NCI-H2227 (cell line): ENCODE measurements around the gene SLC37A2.
"Not testable (repeated sequence)": the region's sequence is repeated elsewhere in the genome, so short reads cannot be mapped to it uniquely, and the experiment has no call there.

Source experiments
- DNase-seq: peaks from one replicate; lab custom pipeline; 2025; ENCODE audit not compliant: unreplicated experiment; lab: John Stamatoyannopoulos, UW

The SLC37A2 gene

GRCh38 chr11:125083312-125084056, 20.4 kb downstream of the SLC37A2 start:
- DNase-seq, result no peak

GRCh38 chr11:125084057-125084416, 20.9 kb downstream of the SLC37A2 start:
- DNase-seq, result no peak

DNA sequence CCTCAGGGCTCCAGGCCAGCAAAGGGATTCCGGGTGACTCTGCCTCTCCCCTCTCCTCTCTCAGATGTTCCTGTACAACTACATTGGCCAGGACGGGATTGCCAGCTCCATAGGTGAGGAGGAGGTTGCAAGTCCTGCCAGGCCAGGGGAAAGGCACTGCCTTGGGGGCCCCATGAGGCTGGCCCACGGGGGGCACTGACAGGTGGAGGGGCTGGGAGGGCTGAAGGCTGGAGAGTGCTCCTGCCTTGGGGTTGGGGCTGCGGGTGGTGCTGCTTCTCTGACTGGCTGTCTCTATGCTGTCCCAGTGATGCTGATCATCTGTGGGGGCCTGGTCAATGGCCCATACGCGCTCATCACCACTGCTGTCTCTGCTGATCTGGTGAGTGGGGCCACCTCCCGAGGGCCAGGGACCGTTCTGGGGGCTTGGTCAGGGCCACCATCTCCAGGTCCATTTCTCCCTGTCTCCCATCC, 21.7 kb downstream of the SLC37A2 start:
- no peak for DNase-seq

DNA sequence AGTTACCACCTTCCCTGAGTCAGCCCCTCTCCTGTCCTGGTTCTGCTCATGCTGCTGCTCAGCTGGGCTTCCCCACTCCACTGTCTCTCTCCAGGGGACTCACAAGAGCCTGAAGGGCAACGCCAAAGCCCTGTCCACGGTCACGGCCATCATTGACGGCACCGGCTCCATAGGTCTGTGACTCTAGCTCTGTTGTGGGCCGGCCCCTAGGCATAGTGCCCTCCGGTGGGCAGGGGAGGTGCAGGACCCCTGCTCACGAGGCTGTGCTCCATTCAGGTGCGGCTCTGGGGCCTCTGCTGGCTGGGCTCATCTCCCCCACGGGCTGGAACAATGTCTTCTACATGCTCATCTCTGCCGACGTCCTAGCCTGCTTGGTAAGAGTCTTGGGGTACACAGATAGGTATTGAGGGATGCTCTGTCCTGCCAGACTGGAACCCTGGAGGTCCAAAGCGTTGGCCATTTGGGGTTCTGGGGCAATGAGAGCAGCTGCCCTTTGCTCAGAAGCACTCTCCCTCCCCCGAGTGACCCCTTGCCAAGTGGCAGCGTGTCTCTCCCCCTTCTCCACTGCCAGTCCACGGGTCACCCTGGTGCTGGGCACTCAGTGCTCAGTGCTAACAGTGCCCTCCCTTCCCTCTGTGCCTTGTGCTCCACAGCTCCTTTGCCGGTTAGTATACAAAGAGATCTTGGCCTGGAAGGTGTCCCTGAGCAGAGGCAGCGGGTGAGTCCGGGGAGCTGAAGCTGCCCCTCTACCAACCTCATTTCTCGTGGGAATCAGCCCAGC, 22.4 kb downstream of the SLC37A2 start:
- no peak for DNase-seq

- DNase-seq, result no peak
Observed at GRCh38 chr11:125086633-125087296, 23.7 kb downstream of the SLC37A2 start.

GRCh38 chr11:125088123-125088522, 25.0 kb downstream of the SLC37A2 start:
- no peak for DNase-seq

DNA sequence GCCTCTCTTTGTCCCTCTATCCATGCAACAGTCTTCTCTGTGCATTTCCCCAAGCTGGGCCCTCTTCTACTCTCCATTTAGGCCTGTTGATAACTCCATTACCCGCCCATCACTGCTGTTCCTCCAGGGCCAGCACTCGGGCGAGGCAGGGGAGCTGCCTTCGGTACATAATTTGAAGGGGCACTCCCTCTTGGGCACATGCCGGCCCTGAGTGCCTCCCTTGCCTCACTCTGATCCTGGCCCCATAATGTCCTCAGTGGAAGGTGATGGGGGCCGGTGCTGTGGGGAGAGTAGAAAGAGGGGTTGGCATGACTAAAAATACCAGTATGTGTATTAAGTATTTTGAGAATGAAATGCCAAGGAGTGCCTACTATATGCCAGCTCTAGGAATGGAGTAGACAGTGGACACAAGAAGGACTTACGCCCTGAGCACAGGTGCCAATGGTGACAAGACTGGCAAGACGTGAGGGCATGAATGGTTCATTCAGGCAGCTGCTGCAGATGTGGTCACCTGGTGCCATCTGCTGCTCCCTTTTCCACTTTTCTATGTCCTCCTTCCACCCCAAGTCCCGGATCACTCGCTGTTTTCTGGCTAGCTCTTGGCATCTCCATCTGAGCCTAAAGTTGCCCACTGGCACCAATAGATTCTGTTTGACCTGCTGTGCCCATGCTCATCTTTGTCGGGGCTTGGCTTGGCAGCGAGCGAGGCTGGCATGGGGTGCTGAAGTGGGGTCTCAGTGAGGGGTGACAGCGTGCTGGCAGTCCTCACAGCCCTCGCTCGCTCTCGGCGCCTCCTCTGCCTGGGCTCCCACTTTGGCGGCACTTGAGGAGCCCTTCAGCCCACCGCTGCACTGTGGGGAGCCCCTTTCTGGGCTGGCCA, 25.7 kb downstream of the SLC37A2 start:
- no peak for DNase-seq

DNA sequence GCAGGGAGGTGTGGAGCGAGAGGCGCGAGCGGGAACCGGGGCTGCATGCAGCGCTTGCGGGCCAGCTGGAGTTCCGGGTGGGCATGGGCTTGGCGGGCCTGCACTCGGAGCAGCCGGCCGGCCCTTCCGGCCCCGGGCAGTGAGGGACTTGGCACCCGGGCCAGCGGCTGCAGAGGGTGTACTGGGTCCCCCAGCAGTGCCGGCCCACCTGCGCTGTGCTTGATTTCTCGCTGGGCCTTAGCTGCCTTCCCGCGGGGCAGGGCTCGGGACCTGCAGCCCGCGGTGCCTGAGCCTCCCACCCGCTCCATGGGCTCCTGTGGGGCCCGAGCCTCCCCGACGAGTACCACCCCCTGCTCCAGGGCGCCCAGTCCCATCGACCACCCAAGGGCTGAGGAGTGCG, 26.4 kb downstream of the SLC37A2 start:
- not testable (repeated sequence) for DNase-seq

DNA sequence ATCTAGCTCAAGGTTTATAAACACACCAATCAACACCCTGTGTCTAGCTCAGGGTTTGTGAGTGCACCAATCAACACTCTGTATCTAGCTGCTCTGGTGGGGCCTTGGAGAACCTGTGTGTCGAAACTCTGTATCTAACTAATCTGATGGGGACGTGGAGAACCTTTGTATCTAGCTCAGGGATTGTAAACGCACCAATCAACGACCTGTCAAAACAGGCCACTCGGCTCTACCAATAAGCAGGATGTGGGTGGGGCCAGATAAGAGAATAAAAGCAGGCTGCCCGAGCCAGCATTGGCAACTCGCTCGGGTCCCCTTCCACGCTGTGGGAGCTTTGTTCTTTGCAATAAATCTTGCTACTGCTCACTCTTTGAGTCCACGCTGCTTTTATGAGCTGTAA, 27.0 kb downstream of the SLC37A2 start:
- DNase-seq, result not testable (repeated sequence)

GRCh38 chr11:125090816-125091215, 27.7 kb downstream of the SLC37A2 start:
- no peak for DNase-seq

GRCh38 chr11:125091247-125091876, 28.3 kb downstream of the SLC37A2 start:
- peak; percentile 55 for DNase-seq

DNA sequence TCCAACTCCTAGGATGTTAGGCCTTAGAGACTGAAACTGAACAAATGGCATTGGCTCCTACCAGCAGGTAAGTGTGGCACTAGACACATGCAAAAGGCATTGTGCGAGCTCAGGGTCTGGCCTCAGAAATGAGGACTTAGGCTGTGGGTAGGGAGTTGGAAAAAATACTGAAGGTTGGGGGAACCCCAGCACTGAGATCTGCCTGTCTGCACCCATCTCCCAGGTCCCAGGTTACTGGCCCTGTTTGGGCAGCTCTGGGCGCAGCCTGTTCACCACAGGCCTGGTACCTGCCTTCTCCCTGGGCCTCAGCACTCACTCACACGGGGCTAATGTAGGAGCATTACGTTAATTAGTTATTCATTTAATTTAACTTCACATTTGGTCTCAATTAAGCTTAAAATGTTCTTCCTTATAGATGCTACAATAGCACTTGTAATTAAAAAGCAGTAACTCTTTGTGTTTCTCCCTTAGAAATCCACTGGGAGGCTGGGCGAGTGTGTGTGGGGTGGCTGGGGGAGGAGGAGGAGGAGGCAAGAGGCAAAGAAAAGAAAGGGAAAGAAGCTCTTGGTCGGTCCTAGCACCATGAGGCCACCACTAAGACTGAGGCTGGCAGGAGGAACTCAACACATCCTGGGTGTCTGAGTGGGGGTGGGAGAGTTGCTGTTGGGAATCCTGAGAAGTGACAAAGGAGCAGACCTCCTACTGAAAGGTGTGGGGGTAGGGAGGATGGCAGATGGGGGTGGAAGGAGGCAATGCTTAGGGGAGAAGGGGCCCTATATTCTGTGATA, 29.0 kb downstream of the SLC37A2 start:
- DNase-seq, result no peak

DNA sequence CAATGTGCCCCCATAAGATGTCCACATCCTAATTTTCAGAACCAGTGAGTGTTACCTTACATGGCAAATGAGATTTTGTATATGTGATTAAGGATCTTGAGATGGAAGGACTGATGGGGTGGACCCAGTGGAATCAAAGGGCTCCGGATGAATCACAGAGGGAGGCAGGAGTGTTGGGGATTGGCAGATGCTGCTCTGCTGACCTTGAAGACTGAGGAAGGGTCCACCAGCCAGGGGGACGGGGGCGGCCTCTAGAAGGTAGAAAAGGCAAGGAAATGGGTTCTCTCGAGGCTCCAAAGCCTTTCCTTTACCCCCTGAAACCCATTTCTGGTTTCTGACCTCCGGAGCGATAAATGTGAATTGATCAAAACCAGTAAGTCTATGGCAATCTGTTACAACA, 29.6 kb downstream of the SLC37A2 start:
- DNase-seq, result no peak

GRCh38 chr11:125093502-125093901, 30.4 kb downstream of the SLC37A2 start:
- no peak for DNase-seq

DNA sequence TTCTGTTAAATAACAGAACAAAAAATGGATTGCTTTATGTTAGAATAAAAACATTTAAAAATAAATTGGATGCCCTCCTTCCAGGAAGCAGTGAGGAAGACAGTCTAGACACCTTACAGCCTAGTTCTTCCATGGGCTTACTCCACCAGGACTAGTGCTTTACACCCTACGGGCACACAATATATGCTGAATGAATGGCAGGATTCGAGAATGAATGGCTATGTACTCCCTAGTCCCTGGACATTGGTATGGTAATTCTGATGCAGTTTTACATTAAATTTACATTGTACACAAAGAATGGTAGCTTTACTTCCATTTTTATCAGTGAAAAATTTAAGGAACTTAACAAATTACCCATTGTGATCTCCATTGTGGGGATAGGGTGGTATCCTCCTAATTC, 31.6 kb downstream of the SLC37A2 start:
- DNase-seq, result no peak

DNA sequence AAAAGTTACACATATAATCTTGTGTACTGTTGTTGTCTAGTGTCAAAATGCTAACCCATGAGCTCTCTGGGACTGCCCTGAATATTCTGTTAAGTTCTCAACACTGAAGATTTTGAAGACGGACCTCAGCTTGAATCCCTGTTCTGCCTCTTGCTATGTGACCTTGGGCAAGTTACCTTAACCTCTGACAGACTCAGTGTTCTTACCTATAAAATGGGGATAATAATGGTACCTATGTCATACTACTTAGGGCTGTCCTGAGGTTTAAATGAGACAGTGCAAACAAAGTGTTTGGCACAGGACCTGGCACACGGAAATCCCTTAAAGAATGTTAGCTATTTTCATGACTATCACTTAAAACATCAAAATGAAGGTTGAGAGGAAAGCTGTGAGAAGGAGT, 37.0 kb downstream of the SLC37A2 start:
- DNase-seq, result no peak

- no peak for DNase-seq
Observed at GRCh38 chr11:125101596-125101995, 38.5 kb downstream of the SLC37A2 start.

DNA sequence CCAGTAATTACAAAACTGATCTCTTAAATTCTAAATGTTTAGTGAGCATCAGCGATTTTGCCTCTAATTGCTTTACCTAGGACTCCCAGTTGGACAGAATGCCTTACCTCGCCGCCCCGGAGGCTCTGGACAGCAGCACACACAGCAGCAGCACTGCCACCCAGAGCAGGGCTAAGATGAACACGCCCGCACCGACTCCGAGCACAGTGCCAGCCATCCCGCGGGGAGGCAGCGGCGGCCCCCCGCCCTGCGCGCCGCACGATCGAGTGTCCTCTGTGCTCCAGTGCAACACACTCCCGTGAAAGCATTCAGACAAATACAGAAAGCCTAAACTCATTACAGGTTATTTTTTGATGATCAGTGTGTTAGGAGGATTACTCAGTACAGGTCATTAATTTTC, 38.9 kb downstream of the SLC37A2 start:
- DNase-seq, result no peak

DNA sequence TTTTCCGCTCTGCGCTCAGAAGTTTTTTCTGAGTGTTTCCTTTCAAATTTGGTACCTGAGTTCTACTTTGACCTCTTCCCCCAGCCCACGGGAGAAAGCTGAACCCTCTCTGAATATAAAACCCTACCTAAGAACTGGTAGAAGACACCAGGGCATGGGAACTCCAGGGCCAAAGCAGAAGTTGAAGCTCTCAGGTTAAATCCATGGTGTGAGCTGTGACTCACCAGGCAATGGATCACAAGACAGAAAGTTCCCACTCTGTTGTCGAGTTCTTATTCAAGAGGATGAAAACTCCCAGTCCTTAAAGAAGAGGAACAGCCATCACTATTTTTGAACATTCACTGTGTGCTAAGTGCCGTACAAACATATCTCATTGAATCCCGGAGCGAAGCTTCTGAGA, 39.4 kb downstream of the SLC37A2 start:
- no peak for DNase-seq

DNA sequence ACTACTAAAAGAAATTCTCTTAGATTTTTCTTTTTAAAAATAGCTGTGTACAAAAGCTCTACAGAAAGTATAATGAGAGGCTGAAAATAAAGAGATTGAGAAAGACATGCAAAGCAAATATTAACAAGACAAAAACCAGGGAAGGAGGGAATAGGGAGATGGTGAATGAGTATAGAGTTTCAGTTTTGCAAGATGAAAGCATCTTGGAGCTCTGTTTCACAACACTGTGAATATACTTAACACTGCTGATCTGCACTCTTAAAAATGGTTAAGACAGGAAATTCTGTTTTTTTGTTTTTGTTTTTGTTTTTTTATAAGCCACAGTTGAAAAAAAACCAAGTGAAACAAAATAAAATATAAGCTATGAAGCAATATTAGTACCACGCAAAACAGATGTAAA, 42.8 kb downstream of the SLC37A2 start:
- DNase-seq, result no peak
